ENCODE data around the gene ANKRD13C.

The ANKRD13C gene

DNA sequence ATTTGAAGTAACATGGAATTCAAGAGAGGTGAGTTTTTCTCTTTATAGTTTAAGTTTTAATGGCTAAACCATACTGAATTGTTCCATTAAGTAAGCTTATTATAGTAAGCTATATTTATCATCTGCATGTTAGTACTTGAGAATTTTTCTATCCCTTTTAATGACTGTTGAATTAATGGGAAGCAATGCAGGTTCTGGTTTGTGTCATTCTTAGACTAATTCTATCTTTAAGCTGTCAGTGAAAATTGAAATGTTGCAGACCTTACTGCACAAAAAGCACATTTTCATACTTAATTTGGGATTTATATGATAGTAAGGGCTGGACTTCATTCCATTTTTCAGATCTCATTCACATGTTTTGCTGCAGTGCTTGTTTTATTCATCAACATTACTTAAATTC lies 107.4 kb downstream of the ANKRD13C start:
- no peak overlapping the region for H3K9ac ChIP-seq (ENCODE audit: low read depth, low read length)
- no peak overlapping the region for H3K4me2 ChIP-seq (ENCODE audit: insufficient read depth, low read length)
- no peaks in the 10 kb centered on the region for H3K27me3 ChIP-seq (ENCODE audit: insufficient read depth, low read length, poor library complexity)
- H3K79me2 ChIP-seq (ENCODE audit: insufficient read depth, low read length): peaks cover 17% of the 10 kb centered on the region; the same call in 1 of the 2 replicates
- H4K20me1 ChIP-seq (ENCODE audit: insufficient read depth, low read length): peaks cover 33% of the 10 kb centered on the region
- H3K4me1 ChIP-seq (ENCODE audit: insufficient read depth, low read length): no peaks in the 10 kb centered on the region
- no peak overlapping the region for H2AFZ ChIP-seq (ENCODE audit: low read depth, low read length)
- H3K27ac ChIP-seq (ENCODE audit: low read length): no peak overlapping the region
- ATAC-seq (ENCODE audit: insufficient read depth, low read depth) (no peak), DNase-seq (no peak)
- TF ChIP-seq, protein P1, sequence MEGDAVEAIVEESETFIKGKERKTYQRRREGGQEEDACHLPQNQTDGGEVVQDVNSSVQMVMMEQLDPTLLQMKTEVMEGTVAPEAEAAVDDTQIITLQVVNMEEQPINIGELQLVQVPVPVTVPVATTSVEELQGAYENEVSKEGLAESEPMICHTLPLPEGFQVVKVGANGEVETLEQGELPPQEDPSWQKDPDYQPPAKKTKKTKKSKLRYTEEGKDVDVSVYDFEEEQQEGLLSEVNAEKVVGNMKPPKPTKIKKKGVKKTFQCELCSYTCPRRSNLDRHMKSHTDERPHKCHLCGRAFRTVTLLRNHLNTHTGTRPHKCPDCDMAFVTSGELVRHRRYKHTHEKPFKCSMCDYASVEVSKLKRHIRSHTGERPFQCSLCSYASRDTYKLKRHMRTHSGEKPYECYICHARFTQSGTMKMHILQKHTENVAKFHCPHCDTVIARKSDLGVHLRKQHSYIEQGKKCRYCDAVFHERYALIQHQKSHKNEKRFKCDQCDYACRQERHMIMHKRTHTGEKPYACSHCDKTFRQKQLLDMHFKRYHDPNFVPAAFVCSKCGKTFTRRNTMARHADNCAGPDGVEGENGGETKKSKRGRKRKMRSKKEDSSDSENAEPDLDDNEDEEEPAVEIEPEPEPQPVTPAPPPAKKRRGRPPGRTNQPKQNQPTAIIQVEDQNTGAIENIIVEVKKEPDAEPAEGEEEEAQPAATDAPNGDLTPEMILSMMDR (IDR thresholded peaks at IDR 0.05; ENCODE audit: borderline replicate concordance, extremely low read depth, low read length, poor library complexity, severe bottlenecking): no peak
- no peak for TF ChIP-seq EZH2 (IDR thresholded peaks at IDR 0.05; ENCODE audit: borderline replicate concordance, low read depth, low read length, severe bottlenecking)
- H3K36me3 ChIP-seq (ENCODE audit: insufficient read depth, low read length): peaks cover 100% of the 10 kb centered on the region
- H3K4me3 ChIP-seq (ENCODE audit: low read depth in 1 of 2, low read length in 2 of 2): no peak overlapping the region
- H3K9me3 ChIP-seq (ENCODE audit: insufficient read depth, low read length, severe bottlenecking): no peaks in the 10 kb centered on the region

DNA sequence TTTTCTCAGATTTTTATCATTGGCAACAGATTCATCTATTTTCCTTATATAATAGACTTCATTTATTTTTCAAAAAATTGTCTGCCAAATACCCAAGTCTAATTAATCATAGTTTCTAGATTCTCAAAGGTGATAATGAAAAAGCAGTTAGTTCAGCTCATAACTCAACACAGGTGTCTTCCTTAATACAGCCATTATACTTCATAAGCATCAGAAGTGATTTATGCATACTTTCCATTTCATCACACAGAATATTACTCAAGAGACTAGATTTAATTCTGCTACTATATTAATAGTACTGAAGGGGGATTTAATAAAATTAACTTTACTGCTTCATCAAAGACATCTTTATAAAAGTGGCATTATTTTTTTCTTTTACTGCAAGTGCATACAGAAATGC lies 114.6 kb downstream of the ANKRD13C start:
- Histone ChIP-seq H4K20me1 (ENCODE audit: insufficient read depth, low read length) (peaks cover 36% of the 10 kb centered on the region), H3K9me3 (ENCODE audit: insufficient read depth, low read length, severe bottlenecking) (no peaks in the 10 kb centered on the region), H3K9ac (ENCODE audit: low read depth, low read length) (no peak overlapping the region), H2AFZ (ENCODE audit: low read depth, low read length) (no peak overlapping the region), H3K27me3 (ENCODE audit: insufficient read depth, low read length, poor library complexity) (no peaks in the 10 kb centered on the region), H3K4me2 (ENCODE audit: insufficient read depth, low read length) (no peak overlapping the region), H3K36me3 (ENCODE audit: insufficient read depth, low read length) (peaks cover 98% of the 10 kb centered on the region), H3K4me1 (ENCODE audit: insufficient read depth, low read length) (no peaks in the 10 kb centered on the region), H3K27ac (ENCODE audit: low read length) (no peak overlapping the region), H3K79me2 (ENCODE audit: insufficient read depth, low read length) (peaks cover 45% of the 10 kb centered on the region), H3K4me3 (ENCODE audit: low read depth in 1 of 2, low read length in 2 of 2) (no peak overlapping the region)
- TF ChIP-seq, protein P1 (IDR thresholded peaks at IDR 0.05; ENCODE audit: borderline replicate concordance, extremely low read depth, low read length, poor library complexity, severe bottlenecking): no peak
- TF ChIP-seq EZH2 (IDR thresholded peaks at IDR 0.05; ENCODE audit: borderline replicate concordance, low read depth, low read length, severe bottlenecking): no peak
- no peak for DNase-seq
- no peak for ATAC-seq (ENCODE audit: insufficient read depth, low read depth)

DNA sequence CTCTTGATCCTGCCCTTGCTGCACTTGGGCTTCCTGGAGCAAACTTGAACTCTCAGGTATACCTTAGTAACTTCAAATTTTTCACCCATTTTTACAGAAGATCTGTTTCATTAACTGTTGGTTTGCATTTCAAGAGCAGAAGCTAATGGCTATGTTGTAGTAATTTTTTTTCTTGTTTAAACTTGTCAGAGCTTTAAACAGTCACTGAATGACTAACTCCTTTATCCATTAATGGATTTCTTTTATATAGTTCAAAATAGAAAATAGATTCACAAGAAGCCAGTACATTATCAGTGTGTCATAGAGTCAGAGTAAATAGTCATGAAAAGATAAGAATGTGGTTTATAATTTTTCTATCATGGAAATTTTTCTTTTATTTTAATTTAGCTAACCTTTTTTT lies 119.8 kb downstream of the ANKRD13C start:
- Histone ChIP-seq H3K36me3 (ENCODE audit: insufficient read depth, low read length) (peaks cover 98% of the 10 kb centered on the region), H3K4me1 (ENCODE audit: insufficient read depth, low read length) (no peaks in the 10 kb centered on the region), H4K20me1 (ENCODE audit: insufficient read depth, low read length) (peaks cover 14% of the 10 kb centered on the region; the same call in 1 of the 2 replicates), H3K79me2 (ENCODE audit: insufficient read depth, low read length) (peaks cover 67% of the 10 kb centered on the region), H3K9ac (ENCODE audit: low read depth, low read length) (no peak overlapping the region), H3K4me3 (ENCODE audit: low read depth in 1 of 2, low read length in 2 of 2) (no peak overlapping the region), H3K27ac (ENCODE audit: low read length) (no peak overlapping the region), H2AFZ (ENCODE audit: low read depth, low read length) (no peak overlapping the region), H3K9me3 (ENCODE audit: insufficient read depth, low read length, severe bottlenecking) (no peaks in the 10 kb centered on the region), H3K27me3 (ENCODE audit: insufficient read depth, low read length, poor library complexity) (no peaks in the 10 kb centered on the region), H3K4me2 (ENCODE audit: insufficient read depth, low read length) (no peak overlapping the region)
- ATAC-seq (ENCODE audit: insufficient read depth, low read depth): no peak
- no peak for DNase-seq
- no peak for TF ChIP-seq EZH2 (IDR thresholded peaks at IDR 0.05; ENCODE audit: borderline replicate concordance, low read depth, low read length, severe bottlenecking)
- TF ChIP-seq, protein P1 (IDR thresholded peaks at IDR 0.05; ENCODE audit: borderline replicate concordance, extremely low read depth, low read length, poor library complexity, severe bottlenecking): no peak

DNA sequence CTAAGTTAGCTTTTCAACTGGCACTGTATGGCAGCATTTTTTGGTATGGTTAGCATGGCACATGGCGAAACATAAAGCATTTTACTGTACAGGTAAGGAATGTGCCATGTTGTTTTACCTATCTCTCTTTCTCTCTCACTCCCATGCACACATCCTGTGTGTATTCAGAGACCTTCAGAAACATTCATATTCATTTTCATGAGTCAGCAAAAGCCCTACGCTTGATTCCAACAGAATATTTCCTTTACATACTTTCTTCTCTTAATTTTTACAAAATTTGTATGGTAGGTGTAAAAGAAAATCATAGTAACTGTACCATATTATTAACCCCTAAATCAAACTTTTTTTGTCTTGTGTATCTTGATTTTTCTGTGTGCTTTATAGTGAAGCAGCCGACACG lies 123.0 kb downstream of the ANKRD13C start:
- Histone ChIP-seq H3K27ac (ENCODE audit: low read length) (no peak overlapping the region), H3K79me2 (ENCODE audit: insufficient read depth, low read length) (peaks cover 85% of the 10 kb centered on the region), H3K4me2 (ENCODE audit: insufficient read depth, low read length) (no peak overlapping the region), H3K9me3 (ENCODE audit: insufficient read depth, low read length, severe bottlenecking) (no peaks in the 10 kb centered on the region), H3K9ac (ENCODE audit: low read depth, low read length) (no peak overlapping the region), H2AFZ (ENCODE audit: low read depth, low read length) (no peak overlapping the region), H3K27me3 (ENCODE audit: insufficient read depth, low read length, poor library complexity) (no peaks in the 10 kb centered on the region), H4K20me1 (ENCODE audit: insufficient read depth, low read length) (peaks cover 29% of the 10 kb centered on the region), H3K4me3 (ENCODE audit: low read depth in 1 of 2, low read length in 2 of 2) (no peak overlapping the region), H3K4me1 (ENCODE audit: insufficient read depth, low read length) (peaks cover 4% of the 10 kb centered on the region; the same call in 1 of the 2 replicates), H3K36me3 (ENCODE audit: insufficient read depth, low read length) (peaks cover 99% of the 10 kb centered on the region)
- TF ChIP-seq, protein P1 (IDR thresholded peaks at IDR 0.05; ENCODE audit: borderline replicate concordance, extremely low read depth, low read length, poor library complexity, severe bottlenecking): no peak
- no peak for TF ChIP-seq EZH2 (IDR thresholded peaks at IDR 0.05; ENCODE audit: borderline replicate concordance, low read depth, low read length, severe bottlenecking)
- DNase-seq: no peak
- no peak for ATAC-seq (ENCODE audit: insufficient read depth, low read depth)
